22Rv1 (cell line): ENCODE measurements around the gene PUS3.

Source experiments
- CTCF ChIP-seq: fragments of 450-650 bp; IDR thresholded peaks from 2 replicates; pipeline ENCODE4 v1.5.1; 2017; ENCODE audit warnings: mild to moderate bottlenecking
- ZFX ChIP-seq: fragments of 450-650 bp; IDR thresholded peaks from 2 replicates; pipeline ENCODE4 v1.6.1; 2017; ENCODE audit warnings: antibody characterized with exemption, borderline replicate concordance

- no peak for TF ChIP-seq CTCF
- TF ChIP-seq ZFX, result no peak
Observed at GRCh38 chr11:125902277-125902926, 604 bp downstream of the PUS3 start.
